ENCODE results near the gene SMCO3. TPM values are rescaled to one million over a fixed set of nuclear protein-coding genes. Genes with fewer than 3 reads are reported as not detected.

The SMCO3 gene
- total and polyA plus RNA-seq, 2 donors (not counting 1 experiment from before 2014, with no cell fraction given): not detected

GRCh38 chr12:14825256-14825655, 11.3 kb upstream of the SMCO3 start:
- H3K79me2 ChIP-seq (ENCODE audit: control insufficient read depth, insufficient read depth, low read length): no peaks in the 10 kb centered on the region
- ChIA-PET POLR2A (no interaction called here), CTCF (interaction anchor here (1.1 kb wide), 1 partner anchor 170 kb away, joined by 4 read pairs; no protein-coding TSS in a partner anchor)
- no peaks in the 10 kb centered on the region for H3K4me1 ChIP-seq (ENCODE audit: control insufficient read depth in 2 of 2, insufficient read depth in 2 of 2, low read length in 2 of 2)
- Mint-ChIP-seq H3K27me3 (peaks cover 4% of the 10 kb centered on the region), H3K4me3 (no peak overlapping the region), H3K4me1 (no peaks in the 10 kb centered on the region), H3K9me3 (ENCODE audit: insufficient read depth) (no peaks in the 10 kb centered on the region), H3K27ac (no peak overlapping the region)
- H2AFZ ChIP-seq (ENCODE audit: insufficient read depth, low read depth, low read length, poor library complexity, severe bottlenecking): no peak overlapping the region
- no peak overlapping the region for H3K9ac ChIP-seq (ENCODE audit: low read length)
- TF ChIP-seq, protein P1, sequence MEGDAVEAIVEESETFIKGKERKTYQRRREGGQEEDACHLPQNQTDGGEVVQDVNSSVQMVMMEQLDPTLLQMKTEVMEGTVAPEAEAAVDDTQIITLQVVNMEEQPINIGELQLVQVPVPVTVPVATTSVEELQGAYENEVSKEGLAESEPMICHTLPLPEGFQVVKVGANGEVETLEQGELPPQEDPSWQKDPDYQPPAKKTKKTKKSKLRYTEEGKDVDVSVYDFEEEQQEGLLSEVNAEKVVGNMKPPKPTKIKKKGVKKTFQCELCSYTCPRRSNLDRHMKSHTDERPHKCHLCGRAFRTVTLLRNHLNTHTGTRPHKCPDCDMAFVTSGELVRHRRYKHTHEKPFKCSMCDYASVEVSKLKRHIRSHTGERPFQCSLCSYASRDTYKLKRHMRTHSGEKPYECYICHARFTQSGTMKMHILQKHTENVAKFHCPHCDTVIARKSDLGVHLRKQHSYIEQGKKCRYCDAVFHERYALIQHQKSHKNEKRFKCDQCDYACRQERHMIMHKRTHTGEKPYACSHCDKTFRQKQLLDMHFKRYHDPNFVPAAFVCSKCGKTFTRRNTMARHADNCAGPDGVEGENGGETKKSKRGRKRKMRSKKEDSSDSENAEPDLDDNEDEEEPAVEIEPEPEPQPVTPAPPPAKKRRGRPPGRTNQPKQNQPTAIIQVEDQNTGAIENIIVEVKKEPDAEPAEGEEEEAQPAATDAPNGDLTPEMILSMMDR (IDR thresholded peaks at IDR 0.05): no peak
- TF ChIP-seq EZH2 (IDR thresholded peaks at IDR 0.05; ENCODE audit: borderline replicate concordance, insufficient read depth, low read depth, low read length, poor library complexity, severe bottlenecking): no peak
- no peak overlapping the region for H3K27ac ChIP-seq (ENCODE audit: low read length in 2 of 2)
- no peak for DNase-seq
- no peaks in the 10 kb centered on the region for H3K36me3 ChIP-seq (replicated peaks in 1 of 2; ENCODE audit: control extremely low read depth in 1 of 2, control insufficient read depth in 1 of 2, extremely low read depth in 1 of 2, insufficient read depth in 2 of 2, low read length in 1 of 2)
- intact Hi-C loops (cut with micrococcal nuclease): no loop called here
- H4K20me1 ChIP-seq (ENCODE audit: control insufficient read depth, insufficient read depth, low read length, poor library complexity, severe bottlenecking): no peaks in the 10 kb centered on the region
- H3K27me3 ChIP-seq (replicated peaks in 1 of 4; ENCODE audit: control extremely low read depth in 1 of 4, control insufficient read depth in 3 of 4, insufficient read depth in 4 of 4, low read length in 3 of 4): no peaks in the 10 kb centered on the region
- H3K4me2 ChIP-seq (replicated peaks; ENCODE audit: low read depth, low read length, poor library complexity, severe bottlenecking): no peak overlapping the region
- ATAC-seq (ENCODE audit: low read depth): no peak
- no peaks in the 10 kb centered on the region for H3K9me3 ChIP-seq (ENCODE audit: control extremely low read depth in 1 of 3, control insufficient read depth in 2 of 3, insufficient read depth in 1 of 3, low read length in 2 of 3)
- no peak overlapping the region for H3K4me3 ChIP-seq (ENCODE audit: control extremely low read depth in 1 of 5, extremely low read depth in 1 of 5, insufficient read depth in 1 of 5, low read depth in 2 of 5, low read length in 4 of 5)

GRCh38 chr12:14824012-14824634, 10.1 kb upstream of the SMCO3 start:
- ATAC-seq (ENCODE audit: low read depth) (no peak), DNase-seq (no peak)
- Mint-ChIP-seq H3K4me1 (no peaks in the 10 kb centered on the region), H3K27me3 (peaks cover 4% of the 10 kb centered on the region), H3K4me3 (no peak overlapping the region), H3K9me3 (ENCODE audit: insufficient read depth) (no peaks in the 10 kb centered on the region), H3K27ac (no peak overlapping the region)
- Histone ChIP-seq H3K4me3 (ENCODE audit: control extremely low read depth in 1 of 5, extremely low read depth in 1 of 5, insufficient read depth in 1 of 5, low read depth in 2 of 5, low read length in 4 of 5) (no peak overlapping the region), H3K36me3 (replicated peaks in 1 of 2; ENCODE audit: control extremely low read depth in 1 of 2, control insufficient read depth in 1 of 2, extremely low read depth in 1 of 2, insufficient read depth in 2 of 2, low read length in 1 of 2) (no peaks in the 10 kb centered on the region), H3K79me2 (ENCODE audit: control insufficient read depth, insufficient read depth, low read length) (no peaks in the 10 kb centered on the region), H3K27ac (ENCODE audit: low read length in 2 of 2) (no peak overlapping the region), H3K9ac (ENCODE audit: low read length) (no peak overlapping the region), H3K4me2 (replicated peaks; ENCODE audit: low read depth, low read length, poor library complexity, severe bottlenecking) (no peak overlapping the region), H3K9me3 (ENCODE audit: control extremely low read depth in 1 of 3, control insufficient read depth in 2 of 3, insufficient read depth in 1 of 3, low read length in 2 of 3) (no peaks in the 10 kb centered on the region), H4K20me1 (ENCODE audit: control insufficient read depth, insufficient read depth, low read length, poor library complexity, severe bottlenecking) (no peaks in the 10 kb centered on the region), H3K27me3 (replicated peaks in 1 of 4; ENCODE audit: control extremely low read depth in 1 of 4, control insufficient read depth in 3 of 4, insufficient read depth in 4 of 4, low read length in 3 of 4) (no peaks in the 10 kb centered on the region), H2AFZ (ENCODE audit: insufficient read depth, low read depth, low read length, poor library complexity, severe bottlenecking) (no peak overlapping the region), H3K4me1 (ENCODE audit: control insufficient read depth in 2 of 2, insufficient read depth in 2 of 2, low read length in 2 of 2) (no peaks in the 10 kb centered on the region)
- TF ChIP-seq, protein P1 (IDR thresholded peaks at IDR 0.05): no peak
- no peak for TF ChIP-seq EZH2 (IDR thresholded peaks at IDR 0.05; ENCODE audit: borderline replicate concordance, insufficient read depth, low read depth, low read length, poor library complexity, severe bottlenecking)
- POLR2A ChIA-PET: no interaction called here
- CTCF ChIA-PET: no interaction called here
- no CpG with 5 or more reads among the region's 1 CpG for WGBS (ENCODE audit: insufficient coverage)
- intact Hi-C loops (cut with micrococcal nuclease): no loop called here
